ENCODE data around the gene ATM.

GRCh38 chr11:108223348-108224149 lies 682 bp downstream of the ATM start:
- TF ChIP-seq CTCF (IDR thresholded peaks at IDR 0.05) = no peak
- TF ChIP-seq ZFX (IDR thresholded peaks at IDR 0.05; ENCODE audit: borderline replicate concordance) = no peak

Data from 22Rv1 (cell line).